Body of pancreas (tissue), 4 donors: Measurements from ENCODE around the gene INCENP. TPM values are rescaled to one million over a fixed set of nuclear protein-coding genes. Genes with fewer than 3 reads are reported as not detected.

Source experiments
- ATAC-seq: fragments of 150-250 bp; one replicate; pipeline ENCODE4 v1.9.1; 2016
- DNase-seq, 4 donors: peaks; one replicate each; pipeline ENCODE4 v3.0.0-alpha.2; 2019
- H3K27ac ChIP-seq, 4 donors: fragments of 200-600 bp; sonication (generic); 1 replicate in 3 of 4; 2 replicates in 1 of 4; pipeline versions ENCODE4 v1.5.1 to v1.6.1; 2016 to 2019; ENCODE audit warnings: mild to moderate bottlenecking in 1 of 4, mixed read lengths in 1 of 4, moderate library complexity in 1 of 4
- H3K27me3 ChIP-seq, 2 donors: fragments of 200-600 bp; sonication (generic); one replicate each; pipeline ENCODE4 v1.6.0; 2016; ENCODE audit warnings: mild to moderate bottlenecking in 1 of 2
- H3K36me3 ChIP-seq, 2 donors: fragments of 200-600 bp; sonication (generic); replicated peaks in 1 of 2; 2 replicates each; pipeline ENCODE4 v1.5.1; 2016; ENCODE audit warnings: low read depth in 2 of 2; ENCODE audit not compliant: insufficient read depth in 1 of 2
- H3K4me1 ChIP-seq: fragments of 200-600 bp; sonication (generic); one replicate; pipeline ENCODE4 v1.6.0; 2016
- H3K4me3 ChIP-seq, 2 donors: fragments of 200-600 bp; sonication (generic); 1 replicate in 1 of 2; 2 replicates in 1 of 2; pipeline ENCODE4 v1.5.1; 2016 to 2019
- H3K9me3 ChIP-seq, 3 donors: fragments of 200-600 bp; sonication (generic); 1 replicate in 2 of 3; 2 replicates in 1 of 3; pipeline ENCODE4 v1.5.1; 2016
- POLR2A ChIP-seq, 3 donors: fragments of 450-650 bp; IDR thresholded peaks; one replicate each; pipeline ENCODE4 v1.6.1; 2016; ENCODE audit warnings: antibody characterized with exemption in 3 of 3, mild to moderate bottlenecking in 2 of 3
- WGBS, 2 donors: methylation state at CpG; one replicate each; pipeline ENCODE4 v1.1.5; 2017; 5-methylcytosine and 5-hydroxymethylcytosine counted together
- intact Hi-C: fragments of 100-400 bp; cut with DNase I; formaldehyde crosslinking; loops from one replicate; pipeline ENCODE4 v1.15.1; 2023
- total RNA-seq, 2 donors: library from RNA; depleted of rRNA; stranded (reverse); fragments of >200 nt; gene quantifications; one replicate each; pipeline ENCODE4 v1.1.0, GENCODE V29; 2016
- TF ChIP-seq, protein P1 (sequence below), 7 experiments: fragments of 450-650 bp in 4 of 7; fragments of 200-600 bp in 3 of 7; sonication (generic) in 3 of 7; IDR thresholded peaks; one replicate each; pipeline ENCODE4 v1.5.1; 2016 to 2019; ENCODE audit warnings: antibody characterized with exemption in 7 of 7

Gene INCENP
- 1 to 10 TPM; 5.4 to 7.9 TPM for total RNA-seq

DNA sequence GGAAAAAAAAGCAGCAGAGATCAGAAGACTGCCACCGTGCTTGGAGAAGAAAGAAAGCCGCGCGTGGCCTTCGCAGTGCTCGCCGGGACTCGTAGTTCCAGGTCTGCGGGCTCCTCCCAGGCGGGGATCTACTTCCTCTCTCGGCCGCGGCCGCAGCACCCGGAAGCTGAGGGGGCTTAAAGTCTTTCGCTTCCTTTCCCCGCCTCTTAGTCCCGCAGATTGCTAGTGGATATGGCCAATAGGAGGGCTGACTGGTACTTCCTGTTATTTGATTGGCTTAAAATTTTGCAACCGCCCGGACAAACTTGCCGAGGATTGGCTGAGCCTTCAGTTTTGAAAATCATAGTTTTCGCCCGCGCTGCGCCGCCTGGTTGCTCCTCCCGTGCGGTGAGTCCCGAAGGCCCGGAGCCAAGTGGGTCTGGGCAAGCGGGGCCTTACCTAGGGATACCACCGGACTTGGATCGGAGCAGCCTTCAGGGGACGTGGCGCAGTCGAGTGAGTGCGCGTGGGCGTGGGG, at the start of gene INCENP:
Gene INCENP, plus strand, starts transcription at position 343 of the 517 bp plus-strand sequence. CDS start 4,151 bp downstream, outside the sequence.
- intact Hi-C loops: no loop called here
- peak within 1 kb of the TSS in 3 of 4 donors; percentile 41 to 58 (median 57) for H3K27ac ChIP-seq
- no peaks in the 10 kb centered on the region for H3K36me3 ChIP-seq
- WGBS, 2 donors: 0% methylated on average over 20 to 39 of the region's 39 CpGs
- H3K9me3 ChIP-seq: no peaks in the 10 kb centered on the region
- H3K4me3 ChIP-seq: peak within 1 kb of the TSS; percentile 73 to 95
- TF ChIP-seq, protein P1, sequence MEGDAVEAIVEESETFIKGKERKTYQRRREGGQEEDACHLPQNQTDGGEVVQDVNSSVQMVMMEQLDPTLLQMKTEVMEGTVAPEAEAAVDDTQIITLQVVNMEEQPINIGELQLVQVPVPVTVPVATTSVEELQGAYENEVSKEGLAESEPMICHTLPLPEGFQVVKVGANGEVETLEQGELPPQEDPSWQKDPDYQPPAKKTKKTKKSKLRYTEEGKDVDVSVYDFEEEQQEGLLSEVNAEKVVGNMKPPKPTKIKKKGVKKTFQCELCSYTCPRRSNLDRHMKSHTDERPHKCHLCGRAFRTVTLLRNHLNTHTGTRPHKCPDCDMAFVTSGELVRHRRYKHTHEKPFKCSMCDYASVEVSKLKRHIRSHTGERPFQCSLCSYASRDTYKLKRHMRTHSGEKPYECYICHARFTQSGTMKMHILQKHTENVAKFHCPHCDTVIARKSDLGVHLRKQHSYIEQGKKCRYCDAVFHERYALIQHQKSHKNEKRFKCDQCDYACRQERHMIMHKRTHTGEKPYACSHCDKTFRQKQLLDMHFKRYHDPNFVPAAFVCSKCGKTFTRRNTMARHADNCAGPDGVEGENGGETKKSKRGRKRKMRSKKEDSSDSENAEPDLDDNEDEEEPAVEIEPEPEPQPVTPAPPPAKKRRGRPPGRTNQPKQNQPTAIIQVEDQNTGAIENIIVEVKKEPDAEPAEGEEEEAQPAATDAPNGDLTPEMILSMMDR (IDR thresholded peaks at IDR 0.05): peak in 2 of 7 experiments; percentile 16 to 21
- TF ChIP-seq POLR2A (IDR thresholded peaks at IDR 0.05): peak in 2 of 3 donors; percentile 26 to 32
- ATAC-seq: peak; percentile 100
- DNase-seq: peak; percentile 96 to 97 (median 96)
- no peaks in the 10 kb centered on the region for H3K27me3 ChIP-seq
- H3K4me1 ChIP-seq: peaks cover 14% of the 10 kb centered on the region

DNA sequence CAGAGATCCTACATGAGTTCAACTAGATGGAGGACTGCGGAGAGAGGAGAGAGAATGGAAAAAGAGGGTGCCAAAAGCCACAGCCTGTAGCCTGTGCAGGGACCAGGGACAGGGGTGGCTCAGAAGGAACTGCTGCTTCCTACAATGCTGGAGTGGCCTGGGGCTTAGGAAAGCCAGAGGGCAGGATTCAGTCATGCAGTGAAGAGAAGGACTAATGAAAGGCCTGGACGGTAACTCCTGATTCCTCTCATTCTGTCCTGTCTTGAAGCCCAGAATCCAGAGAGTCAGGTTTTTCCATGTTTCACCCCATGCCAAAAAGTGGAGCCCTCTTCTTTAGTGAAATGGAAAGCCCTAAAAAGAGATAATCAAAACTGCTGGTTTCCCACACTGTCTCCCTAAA, 48.4 kb upstream of the INCENP start:
- Histone ChIP-seq H3K27me3 (no peaks in the 10 kb centered on the region), H3K4me1 (no peaks in the 10 kb centered on the region), H3K9me3 (no peaks in the 10 kb centered on the region), H3K4me3 (no peak overlapping the region), H3K27ac (no peak overlapping the region), H3K36me3 (no peaks in the 10 kb centered on the region)
- WGBS, 2 donors: 95% methylated on average over 2 of the region's 2 CpGs
- intact Hi-C loops: no loop called here
- TF ChIP-seq POLR2A (IDR thresholded peaks at IDR 0.05): no peak
- TF ChIP-seq, protein P1 (IDR thresholded peaks at IDR 0.05): no peak
- DNase-seq: no peak
- no peak for ATAC-seq

DNA sequence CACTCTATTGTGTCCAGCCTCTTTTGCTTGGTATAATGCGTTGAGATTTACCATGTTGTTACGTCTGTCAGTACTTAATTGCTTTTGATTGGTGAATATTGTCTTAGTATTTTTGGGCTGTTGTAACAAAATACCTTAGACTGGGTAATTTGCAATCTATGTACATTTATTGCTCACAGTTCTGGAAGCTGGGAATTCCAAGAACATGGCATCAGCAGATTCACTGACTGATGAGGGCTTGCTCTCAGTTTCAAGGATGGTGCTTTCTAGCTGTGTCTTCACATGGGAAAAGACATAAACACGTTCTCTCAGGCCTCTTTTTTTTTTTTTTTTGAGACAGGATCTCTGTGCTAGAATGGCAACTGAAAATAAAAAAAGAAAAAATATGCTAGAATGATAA, 46.7 kb upstream of the INCENP start:
- intact Hi-C loops: no loop called here
- 80 to 82% methylated on average over 3 of the region's 3 CpGs for WGBS, 2 donors

DNA sequence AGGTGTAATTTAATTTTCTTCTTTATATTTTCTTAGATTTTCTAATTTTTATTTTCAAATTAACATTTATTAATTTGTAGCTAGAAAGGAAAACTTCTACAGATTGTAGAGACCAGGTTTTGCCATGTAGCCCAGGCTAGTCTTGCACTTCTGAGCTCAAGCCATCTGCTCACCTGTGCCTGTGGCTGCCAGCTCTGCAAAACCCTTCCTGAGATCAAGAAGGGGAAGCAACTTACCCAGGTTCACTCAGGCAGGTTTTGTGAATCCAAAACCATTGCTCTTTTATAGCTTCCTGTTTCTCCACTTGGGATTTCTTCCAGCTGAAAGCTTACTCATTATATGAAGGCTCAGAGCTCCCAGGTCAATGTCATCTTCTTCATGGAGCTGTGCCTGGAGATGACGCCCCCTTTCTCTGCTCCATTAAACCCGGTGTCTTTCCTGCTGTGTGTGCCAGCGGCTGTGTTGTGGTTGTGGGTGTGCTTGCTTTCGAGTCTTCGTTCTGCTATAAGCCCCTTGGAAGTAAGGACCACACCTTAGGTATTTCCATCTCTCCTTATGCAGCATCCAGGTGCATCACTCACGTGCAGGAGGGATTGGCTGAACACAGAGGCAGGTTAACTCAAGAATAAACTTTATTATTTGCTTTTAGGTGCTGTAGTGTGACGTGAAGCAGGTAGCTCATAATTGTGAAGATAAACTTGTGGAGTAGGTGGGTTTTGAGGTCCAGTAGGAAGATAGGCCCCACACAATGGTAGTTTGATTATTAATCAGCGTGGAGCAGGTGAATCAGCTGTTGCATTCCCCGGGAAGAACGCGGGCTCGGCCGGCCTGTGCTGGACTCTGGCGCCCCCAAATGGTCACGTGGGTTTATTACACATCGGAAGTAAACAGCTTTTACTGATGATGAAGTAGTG, 42.2 kb upstream of the INCENP start:
- H3K4me3 ChIP-seq: no peak overlapping the region
- DNase-seq (peak; percentile 85 to 87 (median 86)), ATAC-seq (peak; percentile 96)
- H3K9me3 ChIP-seq: no peaks in the 10 kb centered on the region
- WGBS, 2 donors: 15 to 19% methylated on average over 16 of the region's 16 CpGs
- no peaks in the 10 kb centered on the region for H3K36me3 ChIP-seq
- H3K27ac ChIP-seq: no peak overlapping the region
- H3K4me1 ChIP-seq: peaks cover 5% of the 10 kb centered on the region
- H3K27me3 ChIP-seq: no peaks in the 10 kb centered on the region
- intact Hi-C loops: loop anchor here (10.0 kb wide), 1 partner anchor 277 kb away; no protein-coding TSS in a partner anchor
- TF ChIP-seq POLR2A (IDR thresholded peaks at IDR 0.05): no peak
- TF ChIP-seq, protein P1 (IDR thresholded peaks at IDR 0.05): peak; percentile 81 to 96 (median 91)

More for the DNA sequence above, 46.7 kb upstream of the INCENP start:
- H3K4me3 ChIP-seq: no peak overlapping the region
- H3K9me3 ChIP-seq: no peaks in the 10 kb centered on the region
- TF ChIP-seq POLR2A (IDR thresholded peaks at IDR 0.05): no peak
- TF ChIP-seq, protein P1 (IDR thresholded peaks at IDR 0.05): no peak
- no peaks in the 10 kb centered on the region for H3K36me3 ChIP-seq
- H3K27ac ChIP-seq: no peak overlapping the region
- no peak for ATAC-seq
- peaks cover 5% of the 10 kb centered on the region for H3K4me1 ChIP-seq
- no peaks in the 10 kb centered on the region for H3K27me3 ChIP-seq
- DNase-seq: no peak
